Heart right ventricle (tissue), 16 donors: ENCODE measurements around the gene TTLL4. TPM values are rescaled to one million over a fixed set of nuclear protein-coding genes. Genes with fewer than 3 reads are reported as not detected.
A peak's percentile ranks its signal among the peaks of the same experiment; 100 is the strongest.

ENCODE experiments used
- ATAC-seq, 8 donors: fragments of 200-7000 bp; cut with Tn5 transposase; one replicate each; pipeline ENCODE4 v1.9.1; 2020; ENCODE audit warnings: mild to moderate bottlenecking in 8 of 8, moderate library complexity in 8 of 8, moderate number of reproducible peaks in 1 of 8
- DNase-seq, 2 donors: peaks; one replicate each; pipeline ENCODE4 v3.0.0-alpha.2; 2020
- H3K27ac ChIP-seq, 10 donors: fragments of 200-600 bp; sonication (generic) in 2 of 10; one replicate each; pipeline versions ENCODE4 v1.5.0 to v1.8.0; 2020 to 2022; ENCODE audit warnings: mild to moderate bottlenecking in 3 of 10
- H3K27me3 ChIP-seq, 7 donors: fragments of 200-600 bp; one replicate each; pipeline ENCODE4 v1.8.0; 2021 to 2022; ENCODE audit warnings: mild to moderate bottlenecking in 2 of 7
- H3K36me3 ChIP-seq, 9 donors: fragments of 200-600 bp; sonication (generic) in 1 of 9; one replicate each; pipeline versions ENCODE4 v1.5.0 to v1.8.0; 2020 to 2022; ENCODE audit warnings: mild to moderate bottlenecking in 2 of 9
- H3K4me1 ChIP-seq, 9 donors: fragments of 200-600 bp; sonication (generic) in 1 of 9; one replicate each; pipeline versions ENCODE4 v1.5.0 to v1.8.0; 2020 to 2022; ENCODE audit warnings: mild to moderate bottlenecking in 4 of 9
- H3K4me3 ChIP-seq, 10 donors: fragments of 200-600 bp; sonication (generic) in 2 of 10; one replicate each; pipeline versions ENCODE4 v1.5.0 to v1.8.0; 2020 to 2022; ENCODE audit warnings: mild to moderate bottlenecking in 7 of 10, moderate library complexity in 2 of 10
- H3K9me3 ChIP-seq, 11 donors: fragments of 200-600 bp in 10 of 11; sonication (generic) in 2 of 11; one replicate each; pipeline versions ENCODE4 v1.5.0 to v1.8.0; 2013 to 2022; ENCODE audit warnings: mild to moderate bottlenecking in 2 of 11, control low read depth in 1 of 11, moderate library complexity in 1 of 11
- whole genome bisulfite sequencing, 2 donors: extraction: QIAGEN DNeasy Blood & Tissue Kit; methylation state at CpG; one replicate each; pipeline ENCODE4 v1.1.7; 2013; ENCODE audit warnings: inconsistent platforms in 1 of 2; 5-methylcytosine and 5-hydroxymethylcytosine counted together
- intact Hi-C, 10 donors: fragments of 100-400 bp; cut with DNase I; formaldehyde crosslinking; loops; one replicate each; pipeline versions ENCODE4 v1.11.1 to v1.14.2; 2022
- polyA plus RNA-seq, 2 donors: library from polyadenylated mRNA; stranded (reverse); fragments of 200-250 nt; gene quantifications; one replicate each; pipeline ENCODE4 v1.2.3, GENCODE V29; 2013
- total RNA-seq, 10 donors: library from RNA; stranded (reverse); fragmentation: NEBNext Ultra II Directional in 3 of 10; extraction: Animal tissue kit (Norgen Biotek cat#: 25700) in 3 of 10; gene quantifications; one replicate each; pipeline versions ENCODE4 v1.2.1 to v1.2.4, GENCODE V29; 2021 to 2023
- TF ChIP-seq, protein P1 (sequence below), 9 donors: fragments of 200-600 bp; sonication (generic) in 2 of 9; IDR thresholded peaks; one replicate each; pipeline versions ENCODE4 v1.5.0 to v1.8.0; 2021 to 2022; ENCODE audit warnings: antibody characterized with exemption in 9 of 9, mild to moderate bottlenecking in 5 of 9, moderate library complexity in 1 of 9
- donor health status: Arrhythmogenic right ventricular cardiomyopathy.
- donor health status: ischemic (EF 13 %, LVEDD 7.1; RV severe dilation, severe dysfunction).
- donor health status: healthy with polysubstance abuse.
- donor health status: DM: no; HTN: yes; CAD: no.
- donor health status: DM: no; HTN: no; CAD: no.
- donor health status: ischemic (EF 25% LVEDD 6.9; RV normal size, moderate dysfunction).
- donor health status: ischemic (EF 25% LVEDD 5.7; RV mildly dilated, moderate dysfunction).
- donor health status: healthy.
- donor health status: DM: yes; HTN: yes; CAD: no.
- donor health status: Ischemic cardiomyopathy.
- donor health status: ischemic (EF 35%, LVEDD 5.7; RV mildly dilated, moderate dysfunction).
- donor health status: nonischemic (EF 11% LVEDD 7.7; RV severe dilation, severe dysfunction).
- donor health status: DM: yes; HTN: yes; CAD: no.
- donor health status: PGD.
- donor health status: ischemic (EF 29% LVEDD 5.4; RV normal size, mild dysfunction).
- donor health status: nonischemic (EF 23%, LVEDD 6.1; RV moderate dilation, normal function).

TTLL4 gene
- total and polyA plus RNA-seq, 12 donors = 4.3 to 10.3 (median 6.6) TPM

DNA sequence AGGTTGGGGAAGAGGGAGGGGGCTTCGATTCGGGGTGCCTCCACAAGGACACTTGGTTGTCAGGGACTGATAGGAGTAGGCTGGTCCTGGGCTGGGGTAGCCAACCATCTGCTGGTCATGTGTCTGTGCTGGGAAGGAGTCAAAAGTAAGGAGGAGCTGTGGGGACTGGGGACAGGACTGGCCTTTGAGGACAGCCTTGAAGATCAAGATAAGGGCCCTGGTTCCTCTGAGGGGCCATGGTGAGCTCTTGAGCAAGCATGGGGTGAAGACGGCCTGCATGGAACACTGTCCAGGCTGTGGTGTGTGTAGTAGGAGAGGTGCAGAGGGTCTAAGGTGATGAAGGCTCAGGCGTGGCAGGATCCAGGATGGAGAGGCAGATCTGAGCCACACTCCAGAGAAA lies 73.1 kb downstream of the TTLL4 start:
- H3K4me3 ChIP-seq = peak overlapping the region in 7 of 10 donors; percentile 55 to 83 (median 74)
- no peak for DNase-seq
- H3K9me3 ChIP-seq = peaks cover 0 to 13% (median 0%) of the 10 kb centered on the region in 11 donors
- peaks cover 0 to 31% (median 10%) of the 10 kb centered on the region in 9 donors for H3K4me1 ChIP-seq
- TF ChIP-seq, protein P1, sequence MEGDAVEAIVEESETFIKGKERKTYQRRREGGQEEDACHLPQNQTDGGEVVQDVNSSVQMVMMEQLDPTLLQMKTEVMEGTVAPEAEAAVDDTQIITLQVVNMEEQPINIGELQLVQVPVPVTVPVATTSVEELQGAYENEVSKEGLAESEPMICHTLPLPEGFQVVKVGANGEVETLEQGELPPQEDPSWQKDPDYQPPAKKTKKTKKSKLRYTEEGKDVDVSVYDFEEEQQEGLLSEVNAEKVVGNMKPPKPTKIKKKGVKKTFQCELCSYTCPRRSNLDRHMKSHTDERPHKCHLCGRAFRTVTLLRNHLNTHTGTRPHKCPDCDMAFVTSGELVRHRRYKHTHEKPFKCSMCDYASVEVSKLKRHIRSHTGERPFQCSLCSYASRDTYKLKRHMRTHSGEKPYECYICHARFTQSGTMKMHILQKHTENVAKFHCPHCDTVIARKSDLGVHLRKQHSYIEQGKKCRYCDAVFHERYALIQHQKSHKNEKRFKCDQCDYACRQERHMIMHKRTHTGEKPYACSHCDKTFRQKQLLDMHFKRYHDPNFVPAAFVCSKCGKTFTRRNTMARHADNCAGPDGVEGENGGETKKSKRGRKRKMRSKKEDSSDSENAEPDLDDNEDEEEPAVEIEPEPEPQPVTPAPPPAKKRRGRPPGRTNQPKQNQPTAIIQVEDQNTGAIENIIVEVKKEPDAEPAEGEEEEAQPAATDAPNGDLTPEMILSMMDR (IDR thresholded peaks at IDR 0.05) = no peak
- H3K27me3 ChIP-seq = peaks cover 0 to 30% (median 0%) of the 10 kb centered on the region in 7 donors
- intact Hi-C loops = loop anchor here in 1 of 10 donors (10.0 kb wide), 1 partner anchor 69 kb away; the partner anchor contains the start of gene TTLL4
- no peaks in the 10 kb centered on the region for H3K36me3 ChIP-seq
- peak in 2 of 8 donors; percentile 8 to 51 for ATAC-seq
- peak overlapping the region in 4 of 10 donors; percentile 2 to 86 (median 26) for H3K27ac ChIP-seq
- 84 to 86% methylated on average over 4 of the region's 4 CpGs for whole genome bisulfite sequencing, 2 donors

DNA sequence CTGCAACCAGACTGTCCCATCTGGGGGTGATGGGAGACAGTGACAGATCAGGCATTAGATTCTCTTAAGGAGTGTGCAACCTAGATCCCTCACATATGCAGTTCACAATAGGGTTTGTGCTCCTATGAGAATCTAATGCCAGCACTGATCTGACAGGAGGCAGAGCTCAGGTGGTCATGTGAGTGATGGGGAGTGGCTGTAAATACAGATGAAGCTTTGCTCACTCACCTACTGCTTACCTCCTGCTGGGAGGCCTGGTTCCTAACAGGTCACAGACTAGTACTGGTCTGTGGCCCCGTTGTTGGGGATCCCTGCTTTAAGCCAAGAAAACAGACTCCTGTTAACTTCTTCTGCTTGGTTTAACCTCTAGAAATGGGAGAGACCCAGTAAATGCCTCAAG lies 74.5 kb downstream of the TTLL4 start:
- H3K27ac ChIP-seq = no peak overlapping the region
- H3K4me1 ChIP-seq = peaks cover 0 to 31% (median 10%) of the 10 kb centered on the region in 9 donors
- TF ChIP-seq, protein P1 (IDR thresholded peaks at IDR 0.05) = no peak
- H3K4me3 ChIP-seq = no peak overlapping the region
- 44 to 53% methylated on average over 1 of the region's 1 CpG for WGBS, 2 donors
- DNase-seq (no peak), ATAC-seq (no peak)
- peaks cover 0 to 30% (median 0%) of the 10 kb centered on the region in 7 donors for H3K27me3 ChIP-seq
- no peaks in the 10 kb centered on the region for H3K36me3 ChIP-seq
- intact Hi-C loops = loop anchor here in 1 of 10 donors (10.0 kb wide), 1 partner anchor 70 kb away; the partner anchor contains the start of gene TTLL4
- H3K9me3 ChIP-seq = peaks cover 0 to 13% (median 0%) of the 10 kb centered on the region in 11 donors

DNA sequence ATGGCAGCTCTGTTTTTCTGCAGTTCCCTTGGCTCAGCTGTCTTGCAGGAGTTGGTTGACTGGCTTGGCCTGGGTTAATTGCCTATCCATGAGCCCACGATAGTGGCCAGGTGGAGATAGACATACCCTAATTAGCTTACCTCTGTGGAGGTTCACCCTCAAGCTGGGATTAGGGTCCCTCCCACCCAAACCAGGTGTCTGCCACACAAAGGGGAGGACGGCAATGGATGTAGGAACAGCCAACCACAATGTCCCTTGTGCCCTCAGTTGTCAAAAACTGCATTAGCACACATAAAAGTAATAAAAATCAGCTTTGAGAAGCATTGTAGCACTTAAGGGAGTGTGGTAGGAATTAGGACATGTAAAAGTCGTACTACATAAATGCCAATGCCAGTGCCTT lies 75.5 kb downstream of the TTLL4 start:
- intact Hi-C loops = loop anchor here in 1 of 10 donors (10.0 kb wide), 1 partner anchor 71 kb away; the partner anchor contains the start of gene TTLL4
- no peak overlapping the region for H3K27ac ChIP-seq
- peaks cover 0 to 26% (median 7%) of the 10 kb centered on the region in 9 donors for H3K4me1 ChIP-seq
- peaks cover 0 to 13% (median 0%) of the 10 kb centered on the region in 11 donors for H3K9me3 ChIP-seq
- H3K4me3 ChIP-seq = no peak overlapping the region
- ATAC-seq = no peak
- peaks cover 0 to 22% (median 0%) of the 10 kb centered on the region in 7 donors for H3K27me3 ChIP-seq
- no peak for DNase-seq
- TF ChIP-seq, protein P1 (IDR thresholded peaks at IDR 0.05) = no peak
- H3K36me3 ChIP-seq = no peaks in the 10 kb centered on the region
- WGBS, 2 donors = 90 to 92% methylated on average over 3 of the region's 3 CpGs

DNA sequence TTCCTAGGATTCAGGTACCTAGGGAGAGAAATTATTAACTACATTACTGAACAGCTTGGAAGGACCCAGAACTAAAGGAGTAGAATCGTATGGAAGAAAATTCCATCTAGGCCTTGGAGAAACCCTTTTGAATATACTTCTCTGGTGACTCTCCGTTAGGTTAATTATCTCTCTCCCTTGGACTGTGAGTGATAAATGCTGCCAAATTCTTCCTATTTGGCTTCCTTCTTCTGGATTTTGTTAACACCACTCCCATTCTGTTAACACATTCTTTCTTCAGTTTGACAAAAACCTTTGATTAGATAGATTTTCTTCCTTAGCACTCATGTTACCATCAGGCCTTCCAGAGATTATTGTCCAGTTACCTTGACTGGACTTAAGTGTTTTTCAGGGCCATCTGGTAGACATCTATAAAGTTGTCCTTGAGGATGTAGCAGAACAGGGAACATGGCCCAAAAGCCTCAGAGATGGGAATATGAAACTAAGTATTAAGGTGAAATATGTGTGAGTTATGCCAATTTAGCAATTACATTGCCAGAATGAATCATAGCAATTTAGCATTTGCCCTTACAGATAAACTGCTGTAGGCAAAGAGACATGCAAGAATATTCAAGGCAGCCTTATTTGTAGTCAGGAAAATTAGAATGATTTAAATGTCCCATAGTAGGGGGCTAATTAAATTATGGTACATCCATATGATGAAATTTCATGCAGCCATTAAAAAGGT lies 78.1 kb downstream of the TTLL4 start:
- DNase-seq (no peak), ATAC-seq (peak in 1 of 8 donors; percentile 33)
- Histone ChIP-seq H3K36me3 (no peaks in the 10 kb centered on the region), H3K4me3 (no peak overlapping the region), H3K27me3 (peaks cover 0 to 3% (median 0%) of the 10 kb centered on the region in 7 donors), H3K27ac (peak overlapping the region in 1 of 10 donors; percentile 31), H3K9me3 (peaks cover 0 to 13% (median 0%) of the 10 kb centered on the region in 11 donors), H3K4me1 (peaks cover 0 to 10% (median 0%) of the 10 kb centered on the region in 9 donors)
- WGBS, 2 donors = 73 to 75% methylated on average over 2 of the region's 2 CpGs
- TF ChIP-seq, protein P1 (IDR thresholded peaks at IDR 0.05) = no peak
- intact Hi-C loops = loop anchor here in 1 of 10 donors (10.0 kb wide), 1 partner anchor 74 kb away; the partner anchor contains the start of gene TTLL4
